Globus pallidus (tissue), 1 donor: ENCODE measurements around the gene FZD4.

Experiments used
- DNase-seq: peaks from one replicate; pipeline ENCODE4 v3.0.0-alpha.2; 2015; ENCODE audit warnings: low spot score

The FZD4 gene

DNA sequence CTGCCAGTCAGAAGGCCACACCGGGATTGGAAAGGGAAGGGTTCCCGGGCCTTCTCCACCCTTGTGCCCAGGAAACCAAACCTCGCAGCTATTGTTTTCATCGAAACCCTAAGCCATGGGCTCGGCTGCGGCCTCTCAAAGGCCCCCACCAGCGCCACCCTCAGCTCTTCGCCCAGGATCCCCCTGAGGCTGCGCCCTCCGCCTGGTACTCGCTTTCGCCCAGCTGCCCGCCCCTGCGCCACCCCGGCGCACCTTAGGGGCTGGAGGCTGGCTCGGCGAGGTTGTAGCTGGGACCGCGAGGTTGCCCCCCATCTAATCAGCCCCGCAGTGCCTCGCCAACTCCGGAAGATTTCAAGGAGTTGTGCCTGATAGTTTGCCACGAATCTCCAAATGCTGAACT lies 49.0 kb downstream of the FZD4 start:
- DNase-seq = no peak

DNA sequence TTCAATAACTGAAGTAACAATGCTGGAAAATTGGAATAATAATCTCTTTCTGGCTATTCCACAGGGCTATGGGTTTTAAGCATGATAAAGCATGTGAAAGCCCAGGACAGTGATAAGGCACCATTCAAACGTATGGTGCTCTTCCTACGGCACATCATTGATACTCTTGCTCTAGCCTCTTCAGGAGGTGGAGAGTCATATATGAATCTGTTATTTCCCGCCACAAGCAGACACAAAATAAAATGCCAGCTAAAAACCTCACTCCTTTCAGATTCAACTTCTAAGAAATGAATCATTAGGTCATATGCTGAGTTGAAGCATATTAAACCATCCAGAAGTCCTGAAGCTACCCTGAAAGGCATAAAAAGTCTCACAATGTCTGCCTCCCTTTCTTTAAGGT lies 49.9 kb downstream of the FZD4 start:
- no peak for DNase-seq

DNA sequence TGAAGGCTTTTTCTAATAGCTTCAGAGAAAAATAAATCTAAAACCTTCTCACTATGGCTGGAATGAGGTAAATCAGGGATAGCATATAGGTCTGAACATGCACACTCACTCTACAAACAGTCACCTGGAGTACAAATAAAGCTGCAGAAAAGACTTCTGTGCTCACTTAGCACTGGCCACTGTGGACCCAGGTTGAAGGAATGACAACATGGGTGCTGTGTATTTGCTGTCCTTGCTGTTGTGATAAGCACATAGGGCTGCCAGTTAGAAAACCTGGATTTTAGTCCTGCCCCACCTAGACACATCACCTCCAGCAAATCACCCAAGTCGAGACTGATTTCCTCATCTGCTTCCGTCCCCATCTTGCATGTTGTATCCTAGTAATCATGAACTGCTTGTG lies 51.2 kb downstream of the FZD4 start:
- no peak for DNase-seq

DNA sequence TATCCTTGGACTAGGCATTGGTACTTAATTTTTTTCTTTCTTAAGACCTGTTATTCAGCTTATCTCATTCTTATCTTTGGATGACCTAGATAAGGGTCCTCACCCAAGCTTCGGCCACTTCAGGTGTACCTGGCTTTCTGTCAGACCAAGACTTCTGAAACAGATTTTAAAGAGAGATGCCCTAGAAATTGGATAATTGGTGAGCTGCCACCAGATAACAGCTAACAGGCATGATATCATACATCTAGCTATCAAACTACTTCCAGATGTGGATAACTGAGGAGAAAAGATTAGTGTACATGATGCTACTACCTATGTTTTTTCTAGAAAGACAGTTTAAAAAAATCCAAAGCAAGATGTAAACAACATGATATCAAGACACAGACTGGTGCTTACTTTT lies 52.9 kb downstream of the FZD4 start:
- no peak for DNase-seq

DNA sequence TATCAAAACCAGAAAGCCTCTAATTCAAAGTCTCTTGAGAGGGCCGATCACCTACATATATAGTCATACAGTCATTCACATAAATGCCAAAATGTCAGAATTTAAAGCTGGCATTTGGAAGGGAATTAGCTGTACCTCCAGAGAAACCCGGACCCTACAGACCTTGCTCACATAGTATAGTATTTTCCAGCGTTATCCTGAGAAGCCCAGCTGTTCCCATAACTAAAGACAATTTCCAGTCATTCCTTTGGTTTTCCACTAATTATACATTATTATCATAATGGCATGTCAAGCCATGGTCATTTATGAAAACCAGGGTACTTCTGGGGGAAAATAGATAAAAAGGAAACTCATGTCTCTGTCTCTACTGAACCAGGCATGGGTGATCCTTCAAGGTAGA lies 53.6 kb downstream of the FZD4 start:
- DNase-seq = no peak

DNA sequence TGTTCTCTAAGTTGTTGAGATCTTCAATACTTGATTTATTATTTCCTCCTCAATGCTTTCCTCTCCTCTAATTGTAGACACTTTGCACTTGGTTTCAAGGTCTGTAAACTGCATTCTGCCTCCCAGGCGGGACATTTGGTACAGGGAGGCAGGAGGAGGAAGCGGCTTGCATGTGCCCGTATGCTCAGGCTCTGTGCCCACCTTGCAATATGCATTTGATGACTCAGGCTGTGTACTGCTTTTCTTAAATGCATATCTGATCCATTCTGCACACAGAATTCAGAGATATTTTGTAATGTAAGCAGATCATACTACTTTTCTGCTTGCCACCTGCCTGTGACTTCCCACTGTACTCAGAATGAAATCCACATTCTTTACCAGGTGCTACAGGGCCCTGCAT lies 55.0 kb downstream of the FZD4 start:
- no peak for DNase-seq

DNA sequence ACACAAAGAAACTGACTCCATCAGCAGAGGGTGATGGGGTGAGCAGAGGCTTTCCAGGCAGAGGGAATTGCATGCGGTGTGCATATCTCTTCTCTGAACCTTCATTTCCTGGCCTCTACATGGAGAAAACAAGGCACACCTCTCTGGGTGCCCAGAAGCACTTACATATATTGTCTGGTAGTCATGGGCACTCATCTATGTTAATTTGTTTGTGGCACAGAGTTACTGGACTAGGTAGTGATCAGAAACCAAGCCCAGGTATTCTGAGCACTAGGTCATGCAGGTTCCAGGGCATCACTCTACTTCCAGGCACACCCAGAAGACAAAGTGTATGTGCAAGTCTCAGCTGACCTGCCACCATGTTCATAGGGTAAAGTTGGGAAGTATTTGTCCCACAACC lies 56.5 kb downstream of the FZD4 start:
- DNase-seq = no peak

DNA sequence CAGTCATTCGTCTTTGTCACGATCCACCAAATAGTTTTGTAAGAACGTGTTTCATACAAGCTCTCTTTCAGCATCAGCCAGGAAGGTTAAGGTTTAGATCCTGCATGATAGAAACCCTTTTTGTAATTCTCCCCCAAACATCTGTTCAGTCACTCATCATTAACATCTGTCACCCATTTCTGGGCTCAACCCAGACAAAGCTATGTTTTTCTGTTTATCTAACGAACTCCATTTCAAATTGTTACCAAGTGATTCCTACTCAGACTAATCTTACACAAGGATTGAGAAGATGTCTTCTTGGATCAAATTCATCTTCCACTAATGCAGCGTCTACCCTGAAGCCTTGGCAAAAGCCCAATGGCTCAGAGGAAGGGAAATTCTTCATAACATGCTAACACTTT lies 58.8 kb downstream of the FZD4 start:
- DNase-seq = no peak
